Vagina (tissue), 2 donors: ENCODE measurements around the gene ATG4D. TPM values are rescaled to one million over a fixed set of nuclear protein-coding genes. Genes with fewer than 3 reads are reported as not detected.
"Not testable (repeated sequence)": the region's sequence is repeated elsewhere in the genome, so short reads cannot be mapped to it uniquely, and the experiment has no call there.

Experiments used
- DNase-seq, 2 donors: peaks; one replicate each; pipeline ENCODE4 v3.0.0-alpha.2; 2017; ENCODE audit errors: extremely low spot score in 2 of 2
- H3K27ac ChIP-seq: fragments of 200-600 bp; sonication (generic); one replicate; pipeline ENCODE4 v1.5.1; 2019
- H3K27me3 ChIP-seq: fragments of 200-600 bp; sonication (generic); one replicate; pipeline ENCODE4 v1.5.1; 2019
- H3K36me3 ChIP-seq, 2 donors: fragments of 200-600 bp; sonication (generic); one replicate each; pipeline ENCODE4 v1.5.1; 2017 to 2019
- H3K4me1 ChIP-seq: fragments of 200-600 bp; sonication (generic); one replicate; pipeline ENCODE4 v1.5.1; 2019
- H3K4me3 ChIP-seq, 2 donors: fragments of 200-600 bp; sonication (generic); 1 replicate in 1 of 2; 2 replicates in 1 of 2; pipeline ENCODE4 v1.5.1; 2016 to 2019
- H3K9me3 ChIP-seq: fragments of 200-600 bp; sonication (generic); one replicate; pipeline ENCODE4 v1.5.1; 2019
- CTCF ChIP-seq, 3 experiments: fragments of 450-650 bp in 2 of 3; fragments of 200-600 bp in 1 of 3; sonication (generic) in 1 of 3; IDR thresholded peaks; one replicate each; pipeline ENCODE4 v1.5.1; 2017 to 2019; ENCODE audit warnings: antibody characterized with exemption in 3 of 3, mild to moderate bottlenecking in 2 of 3, moderate library complexity in 2 of 3
- POLR2A ChIP-seq, 2 donors: fragments of 450-650 bp; IDR thresholded peaks; one replicate each; pipeline ENCODE4 v1.6.1; 2017; ENCODE audit warnings: antibody characterized with exemption in 2 of 2, mild to moderate bottlenecking in 2 of 2, moderate library complexity in 2 of 2
- POLR2AphosphoS5 ChIP-seq, 2 donors: sonication (generic); formaldehyde crosslinking; IDR thresholded peaks; one replicate each; pipeline ENCODE4 v1.9.0; 2017; ENCODE audit warnings: antibody characterized with exemption in 2 of 2, mild to moderate bottlenecking in 2 of 2, low read depth in 1 of 2; ENCODE audit not compliant: insufficient read depth in 1 of 2
- intact Hi-C: fragments of 100-400 bp; cut with DNase I; formaldehyde crosslinking; loops from one replicate; pipeline ENCODE4 v1.15.1; 2023
- total RNA-seq: library from RNA; depleted of rRNA; stranded (reverse); fragments of >200 nt; gene quantifications from one replicate; pipeline ENCODE4 v1.2.3, GENCODE V29; 2016

Gene ATG4D
- total RNA-seq, 1 donor from 2014 or later, result 18.2 TPM

GRCh38 chr19:10568826-10569651 is 25.3 kb downstream of the ATG4D start, which contains the start of gene CDKN2D:
TSS of gene CDKN2D (minus strand) at chr19:10568979. CDS start at chr19:10568653, 326 bp downstream.
- peak in 1 of 2 donors; percentile 76 for TF ChIP-seq POLR2A (IDR thresholded peaks at IDR 0.05)
- TF ChIP-seq POLR2AphosphoS5 (IDR thresholded peaks at IDR 0.05; ENCODE audit: insufficient read depth in 1 of 2, low read depth in 1 of 2), result peak; percentile 87 to 93
- TF ChIP-seq CTCF (IDR thresholded peaks at IDR 0.05), result peak in 2 of 3 experiments; percentile 45 to 46
- Histone ChIP-seq H3K27ac (peak within 1 kb of the TSS; percentile 82), H3K27me3 (no peaks in the 10 kb centered on the region), H3K4me3 (peak within 1 kb of the TSS; percentile 69 to 81), H3K36me3 (peaks cover 0 to 3% of the 10 kb centered on the region in 2 donors), H3K4me1 (peaks cover 56% of the 10 kb centered on the region), H3K9me3 (no peaks in the 10 kb centered on the region)
- DNase-seq, result peak in 1 of 2 donors; percentile 99
- intact Hi-C loops, result loop anchor here (5.0 kb wide), 1 partner anchor 167 kb away; the partner anchor contains the start of gene CDC37

DNA sequence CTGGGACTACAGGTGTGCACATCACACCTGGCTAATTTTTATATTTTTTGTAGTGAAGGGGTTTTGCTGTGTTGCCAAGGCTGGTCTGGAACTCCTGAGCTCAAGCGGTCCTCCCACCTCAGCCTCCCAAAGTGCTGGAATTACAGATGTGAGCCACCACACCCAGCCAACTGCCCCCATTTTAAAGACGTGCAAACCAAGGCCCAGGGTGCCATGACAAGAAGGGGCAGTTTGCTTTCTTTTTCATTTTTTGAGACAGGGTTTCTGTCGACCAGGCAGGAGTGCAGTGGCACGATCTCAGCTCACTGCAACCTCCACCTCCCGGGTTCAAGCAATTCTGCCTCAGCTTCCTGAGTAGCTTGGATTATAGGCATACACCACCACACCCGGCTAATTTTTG is 30.1 kb downstream of the ATG4D start:
- H3K27ac ChIP-seq, H3K36me3 ChIP-seq, intact Hi-C loops, H3K9me3 ChIP-seq, H3K27me3 ChIP-seq, DNase-seq, H3K4me3 ChIP-seq: not testable (repeated sequence)
- peaks cover 18% of the 10 kb centered on the region for H3K4me1 ChIP-seq

- intact Hi-C loops, result no loop called here
- Histone ChIP-seq H3K4me1 (peaks cover 14% of the 10 kb centered on the region), H3K27ac (no peak overlapping the region), H3K4me3 (no peak overlapping the region), H3K27me3 (no peaks in the 10 kb centered on the region), H3K9me3 (no peaks in the 10 kb centered on the region), H3K36me3 (no peaks in the 10 kb centered on the region)
- TF ChIP-seq POLR2A (IDR thresholded peaks at IDR 0.05), result no peak
- no peak for DNase-seq
Observed at GRCh38 chr19:10574462-10574861, 30.8 kb downstream of the ATG4D start.

DNA sequence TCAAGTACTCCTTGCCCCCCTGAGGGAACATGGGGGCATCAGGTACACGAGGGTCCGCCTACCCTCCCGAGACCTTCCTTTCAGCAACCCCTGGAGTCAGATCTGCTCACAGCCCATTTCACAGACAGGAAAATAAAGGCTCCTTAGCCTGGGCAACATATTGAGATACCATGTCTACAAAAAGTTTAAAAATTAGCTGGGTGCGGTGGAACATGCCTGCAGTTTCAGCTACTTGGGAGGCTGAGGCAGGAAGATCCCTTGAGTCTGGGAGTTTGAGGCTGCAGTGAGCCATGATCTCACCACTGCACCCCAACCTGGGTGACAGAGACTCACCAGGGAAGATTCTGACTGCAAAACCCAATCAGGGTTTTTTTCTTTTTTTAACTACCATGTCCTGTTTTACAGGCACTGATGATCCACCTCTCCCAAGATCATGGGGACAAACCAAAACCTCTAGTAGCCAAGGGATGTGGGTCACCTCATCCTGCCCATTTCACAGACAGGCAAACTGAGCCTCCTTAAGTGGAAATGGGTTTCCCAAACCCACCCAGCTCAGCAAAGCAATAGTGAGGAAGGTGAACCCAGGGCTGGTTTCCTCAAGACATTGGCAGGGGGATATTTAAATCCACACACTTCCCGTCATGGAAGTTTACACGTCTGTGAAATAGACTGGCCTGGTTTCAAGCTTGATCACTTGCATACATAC is 31.5 kb downstream of the ATG4D start:
- DNase-seq, result no peak
- Histone ChIP-seq H3K27ac (no peak overlapping the region), H3K36me3 (no peaks in the 10 kb centered on the region), H3K9me3 (no peaks in the 10 kb centered on the region), H3K4me3 (no peak overlapping the region), H3K4me1 (peaks cover 8% of the 10 kb centered on the region), H3K27me3 (no peaks in the 10 kb centered on the region)
- TF ChIP-seq POLR2A (IDR thresholded peaks at IDR 0.05) (no peak), CTCF (IDR thresholded peaks at IDR 0.05) (no peak), POLR2AphosphoS5 (IDR thresholded peaks at IDR 0.05; ENCODE audit: insufficient read depth in 1 of 2, low read depth in 1 of 2) (no peak)
- intact Hi-C loops, result no loop called here

DNA sequence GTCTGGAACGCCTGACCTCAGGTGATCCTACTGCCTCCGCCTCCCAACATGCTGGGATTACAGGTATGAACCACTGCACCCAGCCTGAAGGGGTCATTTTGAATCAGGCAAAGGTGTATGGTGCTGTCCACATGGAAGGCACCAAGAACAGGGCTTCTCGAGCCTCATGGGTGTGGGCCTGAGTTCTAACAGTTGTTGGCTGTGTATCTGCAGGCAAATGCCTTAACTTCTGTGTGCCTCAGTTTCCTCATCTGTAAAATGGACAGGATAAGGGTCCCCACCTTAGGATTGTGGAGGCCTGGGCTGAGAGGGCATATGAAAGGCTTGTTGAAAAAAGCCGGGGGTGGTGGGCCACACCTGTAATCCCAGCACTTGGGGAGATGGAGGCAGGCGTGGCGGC is 34.2 kb downstream of the ATG4D start:
- H3K9me3 ChIP-seq, result no peaks in the 10 kb centered on the region
- H3K27ac ChIP-seq, result no peak overlapping the region
- no peaks in the 10 kb centered on the region for H3K36me3 ChIP-seq
- H3K4me1 ChIP-seq, result peaks cover 7% of the 10 kb centered on the region
- no peak for DNase-seq
- intact Hi-C loops, result no loop called here
- no peaks in the 10 kb centered on the region for H3K27me3 ChIP-seq
- TF ChIP-seq POLR2AphosphoS5 (IDR thresholded peaks at IDR 0.05; ENCODE audit: insufficient read depth in 1 of 2, low read depth in 1 of 2), result no peak
- H3K4me3 ChIP-seq, result no peak overlapping the region

- Histone ChIP-seq H3K27ac (no peak overlapping the region), H3K4me3 (no peak overlapping the region), H3K27me3 (no peaks in the 10 kb centered on the region), H3K4me1 (peaks cover 7% of the 10 kb centered on the region), H3K36me3 (no peaks in the 10 kb centered on the region), H3K9me3 (no peaks in the 10 kb centered on the region)
- DNase-seq, result no peak
- TF ChIP-seq POLR2AphosphoS5 (IDR thresholded peaks at IDR 0.05; ENCODE audit: insufficient read depth in 1 of 2, low read depth in 1 of 2), result peak; percentile 10 to 85
- TF ChIP-seq POLR2A (IDR thresholded peaks at IDR 0.05), result no peak
- TF ChIP-seq CTCF (IDR thresholded peaks at IDR 0.05), result peak; percentile 87 to 100 (median 99)
- intact Hi-C loops, result loop anchor here (2.0 kb wide), 1 partner anchor 62 kb away; no protein-coding TSS in a partner anchor
Observed at GRCh38 chr19:10580979-10581631, 37.4 kb downstream of the ATG4D start.
